ENCODE measurements around the gene TSEN2.
"Not testable (repeated sequence)": the region's sequence is repeated elsewhere in the genome, so short reads cannot be mapped to it uniquely, and the experiment has no call there.

Gene TSEN2

DNA sequence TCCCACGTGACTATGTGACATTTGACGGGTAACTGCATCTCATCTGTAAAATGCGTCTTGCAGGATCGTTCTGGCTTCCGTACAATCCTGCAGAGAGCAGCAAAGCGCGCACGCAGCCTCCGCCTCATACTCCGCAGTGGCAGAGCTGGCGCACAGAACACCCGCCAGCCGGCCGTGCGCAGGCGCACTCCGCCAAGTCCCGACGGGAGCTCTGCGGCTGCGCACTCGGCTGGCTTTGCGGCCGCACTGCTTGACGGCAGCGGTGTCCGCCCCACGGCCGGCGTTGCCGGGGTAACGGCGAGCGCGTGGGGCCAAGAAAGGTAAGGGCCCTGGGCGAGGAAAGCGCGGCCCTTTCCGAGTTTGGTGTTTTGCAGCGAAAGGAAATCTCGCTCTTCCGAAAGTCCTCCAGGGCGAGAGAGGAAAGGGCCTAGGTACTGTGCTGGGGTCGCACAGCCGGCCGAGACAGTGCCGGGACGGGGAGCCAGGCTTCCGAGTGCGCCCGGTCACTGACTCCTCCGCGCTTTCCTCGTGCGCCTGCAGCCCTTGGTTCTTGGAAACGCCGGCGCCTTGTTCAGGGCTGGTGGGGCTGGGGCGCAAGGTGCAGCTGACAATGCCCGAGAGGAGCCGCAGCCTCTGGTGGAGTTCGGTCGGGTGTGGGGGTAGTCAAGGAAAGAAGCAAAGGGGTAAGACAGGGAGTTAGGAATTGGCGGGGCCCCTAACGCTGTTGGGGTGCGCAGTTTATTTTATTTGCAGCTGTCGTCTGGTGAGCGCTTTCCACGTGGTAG lies at the start of gene TSEN2:
Gene TSEN2 (plus strand): TSS at position 283 of the 785 bp plus-strand sequence. CDS start 5,321 bp downstream, outside the sequence.
- peak; percentile 72 for DNase-seq

DNA sequence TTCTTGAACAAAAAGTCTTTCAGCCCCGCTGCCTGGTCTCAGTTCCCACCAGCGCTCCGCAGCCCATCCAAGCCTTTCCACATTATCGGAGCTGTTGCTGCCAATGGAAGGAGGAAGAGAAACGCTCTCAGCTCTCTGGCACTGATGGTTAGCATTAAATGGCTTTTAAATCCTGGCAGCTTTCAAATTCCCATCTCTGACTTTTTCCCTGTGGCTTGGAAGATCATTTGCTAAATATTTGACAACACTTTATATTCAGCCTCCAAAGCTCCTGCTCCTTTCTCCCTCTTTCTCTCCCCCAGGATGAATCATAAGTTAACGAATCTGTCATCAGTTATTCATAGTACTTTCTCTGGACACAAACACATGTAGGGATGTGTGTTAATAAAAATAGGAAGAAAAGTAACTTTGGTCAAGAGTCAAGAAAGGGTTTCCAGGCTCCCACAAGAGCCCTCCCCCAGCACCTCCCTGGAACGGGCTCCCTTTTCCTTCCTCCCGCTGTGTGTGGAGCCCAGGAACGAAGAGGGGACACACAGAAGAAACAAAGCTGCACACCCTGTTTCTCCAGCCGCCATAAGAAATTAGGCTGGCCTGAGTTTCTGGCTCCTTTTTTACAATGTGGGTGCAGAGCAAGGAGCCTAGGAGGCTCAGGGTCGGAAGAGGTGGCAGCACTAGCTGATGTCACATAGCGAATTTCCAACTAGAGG lies 47.6 kb upstream of the TSEN2 start:
- no peak for DNase-seq

- no peak for DNase-seq
Observed at GRCh38 chr3:12437221-12437605, 47.1 kb upstream of the TSEN2 start.

- DNase-seq = no peak
Observed at GRCh38 chr3:12437861-12438260, 46.4 kb upstream of the TSEN2 start.

GRCh38 chr3:12438318-12438717 lies 46.0 kb upstream of the TSEN2 start:
- DNase-seq = no peak

- DNase-seq = no peak
Observed at GRCh38 chr3:12439161-12439940, 44.9 kb upstream of the TSEN2 start.

DNA sequence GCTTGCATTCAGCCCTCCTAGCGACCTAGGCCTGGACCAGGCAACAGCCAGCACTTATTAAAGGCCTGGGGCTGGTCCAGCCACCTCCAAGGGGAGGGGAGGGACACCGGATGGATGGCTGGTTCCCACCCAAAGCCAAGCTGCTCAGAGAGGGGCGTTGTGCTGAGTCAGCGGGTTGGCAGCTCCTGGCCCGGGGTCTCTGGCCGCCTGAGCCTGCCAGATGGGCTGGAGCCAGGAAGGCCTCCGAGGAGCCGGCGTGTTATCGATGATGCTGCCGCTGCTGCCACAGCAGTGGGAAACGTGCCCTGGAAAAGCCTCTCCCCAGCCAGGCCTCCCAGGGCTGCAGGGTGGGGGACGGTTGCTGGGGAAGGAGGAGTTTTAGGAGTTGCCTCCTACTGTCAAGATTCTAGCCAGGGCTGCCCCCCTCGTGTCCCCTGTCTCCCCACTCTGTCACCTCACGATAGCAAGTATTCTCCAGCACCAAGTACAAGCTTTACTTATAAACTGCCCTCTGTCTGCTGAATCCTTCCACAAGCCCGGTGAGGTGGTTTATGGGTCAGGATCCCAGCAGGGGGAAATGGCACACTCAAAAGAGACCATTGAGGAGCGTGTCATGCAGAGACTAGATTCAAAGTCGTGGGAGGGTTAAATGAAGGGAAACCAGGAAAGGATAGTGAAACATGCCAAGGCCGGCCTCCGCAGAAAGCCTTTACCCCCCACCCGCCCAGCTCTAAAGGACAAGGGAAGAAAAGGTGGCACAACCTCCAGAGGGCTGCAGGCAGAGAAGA lies 43.2 kb upstream of the TSEN2 start:
- DNase-seq = no peak

DNA sequence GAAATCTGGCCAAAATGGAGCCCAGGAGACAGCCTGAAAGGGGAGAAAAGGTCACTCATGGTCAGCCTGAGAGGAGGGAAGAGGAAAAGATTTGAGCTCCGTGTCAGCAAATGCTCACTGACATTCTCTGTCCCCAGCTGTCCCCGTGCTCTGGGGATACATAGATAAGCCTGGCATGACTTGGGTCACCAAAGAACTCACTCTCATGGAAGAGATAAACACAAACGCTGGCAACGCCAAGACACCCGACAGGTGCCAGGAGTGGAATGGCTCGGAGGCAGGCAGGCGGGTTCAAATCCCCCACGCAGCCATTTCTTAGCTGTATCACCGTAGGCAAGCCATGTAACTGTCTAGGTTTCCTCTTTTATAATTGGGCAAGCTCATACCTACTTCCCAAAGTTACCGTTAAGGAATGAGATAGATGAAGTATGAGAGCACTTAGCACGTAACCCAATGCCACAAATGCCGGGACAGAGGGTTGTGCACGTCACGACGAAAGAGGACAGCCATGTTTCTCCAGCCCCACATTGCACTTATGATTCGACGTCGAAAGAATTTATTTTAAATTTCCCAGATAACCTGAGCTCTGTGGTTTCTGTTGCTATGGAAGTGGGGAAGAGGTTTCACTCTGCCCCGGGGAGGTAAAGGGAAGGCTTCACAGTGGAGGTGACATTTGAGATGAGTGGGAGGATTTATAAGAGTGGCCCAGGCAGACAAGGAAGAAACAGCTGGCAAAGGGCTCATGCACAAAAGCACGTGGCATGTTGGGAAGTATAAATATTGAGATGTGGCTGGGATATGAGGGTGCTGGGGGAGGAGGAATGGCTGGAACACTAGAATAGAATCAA lies 41.4 kb upstream of the TSEN2 start:
- DNase-seq = no peak

DNA sequence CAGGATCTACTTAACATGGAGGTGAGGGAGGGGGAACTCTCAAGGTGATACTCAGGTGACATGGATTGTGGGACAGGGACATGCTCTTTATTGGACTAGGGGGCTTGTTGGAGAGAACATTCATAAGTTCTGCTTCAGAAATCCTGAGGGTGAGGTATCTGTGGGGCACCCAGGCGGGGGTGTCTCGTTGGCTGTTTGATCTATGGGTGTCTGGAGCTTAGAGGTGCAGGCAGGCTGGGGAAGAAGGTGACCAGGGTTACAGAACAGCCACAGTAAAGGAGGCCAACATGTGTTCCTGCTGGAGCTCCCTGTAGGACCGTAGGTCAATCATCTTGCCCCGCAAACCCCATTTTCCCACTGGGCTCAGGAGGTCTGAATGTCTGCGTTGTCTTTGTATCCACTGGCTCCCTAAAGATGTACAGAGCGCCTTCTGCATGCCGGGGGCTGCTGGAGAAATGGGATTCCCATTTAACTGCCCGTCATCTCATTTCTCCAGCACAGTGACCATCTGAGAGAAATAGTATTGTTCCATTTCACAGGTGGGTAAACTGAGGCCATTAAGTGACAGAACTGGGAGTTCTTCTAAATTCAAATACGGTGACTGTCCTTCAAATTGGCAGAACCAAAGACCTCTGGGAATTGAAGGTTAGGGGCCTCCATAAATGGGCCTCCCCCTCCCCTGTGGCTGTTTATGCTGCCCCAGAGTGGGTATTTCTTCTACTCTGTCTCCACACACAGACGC lies 40.3 kb upstream of the TSEN2 start:
- no peak for DNase-seq

DNA sequence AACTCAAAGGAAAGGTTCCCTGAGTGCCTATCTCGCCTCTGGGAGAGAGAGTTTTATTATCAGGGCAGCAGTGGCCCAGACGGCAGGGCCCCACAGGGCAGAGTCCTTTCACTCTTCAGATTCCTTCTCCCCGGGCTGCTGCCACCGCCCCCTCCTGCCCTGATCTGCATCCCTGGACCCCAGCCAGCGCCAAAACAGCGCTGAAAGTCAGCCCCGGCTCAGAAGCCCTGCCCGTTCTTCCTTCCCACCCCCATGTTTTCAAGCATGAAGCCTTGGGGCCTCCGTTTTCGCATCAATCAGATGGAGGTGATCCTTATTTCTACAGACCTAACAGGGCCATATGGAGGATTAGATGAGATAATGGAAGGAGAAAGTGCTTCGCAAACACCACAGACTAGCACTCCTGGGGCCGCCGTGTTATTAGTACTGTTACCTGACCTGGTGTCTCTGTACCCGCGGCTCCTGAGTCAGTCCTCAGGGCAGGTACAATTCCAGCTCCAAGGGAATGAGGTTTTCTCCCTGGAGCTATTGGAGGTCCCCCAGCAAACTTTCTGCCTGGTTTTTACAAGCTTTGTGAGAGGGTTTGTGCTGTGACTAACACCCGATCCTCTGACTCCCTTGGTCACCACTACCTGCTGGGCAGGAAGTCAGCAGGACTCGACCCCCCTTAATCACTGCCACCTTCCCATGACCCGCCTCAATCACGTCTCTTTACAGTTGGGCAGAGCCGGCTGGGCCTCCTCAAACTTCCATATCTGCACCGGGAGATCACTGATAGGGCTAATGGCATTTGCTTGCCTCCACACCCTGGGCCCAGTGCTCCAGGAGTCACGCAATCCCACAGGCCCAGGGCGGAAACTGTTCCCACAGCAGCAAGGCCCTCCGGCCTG lies 39.5 kb upstream of the TSEN2 start:
- no peak for DNase-seq

- DNase-seq = no peak
Observed at GRCh38 chr3:12445523-12446240, 38.6 kb upstream of the TSEN2 start.

- DNase-seq = no peak
Observed at GRCh38 chr3:12446298-12446697, 38.0 kb upstream of the TSEN2 start.

- no peak for DNase-seq
Observed at GRCh38 chr3:12447075-12447474, 37.2 kb upstream of the TSEN2 start.

- not testable (repeated sequence) for DNase-seq
Observed at GRCh38 chr3:12448404-12449202, 35.7 kb upstream of the TSEN2 start.

DNA sequence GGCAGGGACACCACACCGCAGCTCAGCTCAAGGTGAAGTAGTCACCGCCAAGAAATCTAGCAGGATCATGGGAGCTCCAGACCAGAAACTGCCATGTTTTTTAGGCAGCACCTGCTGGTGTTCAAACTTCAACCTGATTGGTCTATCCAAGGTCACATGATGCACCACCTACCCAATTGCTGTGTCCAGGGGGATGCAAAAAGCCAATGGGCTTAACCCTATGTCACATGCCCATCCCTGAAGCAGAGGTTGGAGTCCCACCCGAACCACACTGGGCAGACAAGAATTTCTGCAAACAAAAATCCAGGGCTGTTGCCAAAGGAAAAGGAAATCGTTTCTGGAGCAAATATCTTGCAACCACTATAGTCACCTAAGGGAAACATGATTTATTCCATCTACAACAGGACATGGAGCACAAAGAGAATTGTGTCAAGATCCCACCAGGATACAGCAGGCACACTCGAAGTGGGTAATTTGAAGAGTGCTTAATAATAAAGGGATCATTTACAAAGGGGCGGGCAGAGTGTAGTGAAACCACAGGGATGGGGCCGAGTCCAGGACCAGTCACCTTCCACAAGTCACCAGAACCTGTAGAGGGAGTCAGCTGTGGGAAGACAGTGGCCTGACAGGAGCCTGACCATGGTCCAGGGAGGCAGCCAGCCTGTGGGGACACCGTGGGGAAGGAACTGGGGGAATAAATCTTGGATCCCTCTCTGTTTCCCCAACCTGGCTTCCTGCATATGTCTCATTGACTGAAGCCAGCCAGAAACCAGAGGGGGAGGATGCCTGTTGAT lies 34.2 kb upstream of the TSEN2 start:
- no peak for DNase-seq

DNA sequence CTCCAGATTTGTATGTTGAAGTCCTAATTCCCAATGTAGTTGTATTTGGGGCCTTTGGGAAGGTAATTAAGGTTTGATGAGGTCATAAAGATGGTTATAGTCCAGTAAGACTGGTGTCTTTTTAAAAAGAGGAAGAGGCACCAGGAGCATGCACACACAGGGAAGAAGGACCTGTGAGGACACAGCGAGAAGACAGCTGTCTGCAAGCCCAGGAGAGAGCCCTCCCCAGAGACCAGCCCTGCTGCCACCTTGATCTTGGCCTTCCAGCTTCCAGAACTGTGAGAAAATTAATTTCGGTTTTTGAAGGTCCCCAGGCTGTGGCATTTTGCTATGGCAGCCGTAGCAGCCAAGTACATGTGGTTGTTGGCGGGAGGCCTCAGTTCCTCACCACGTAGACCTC lies 32.8 kb upstream of the TSEN2 start:
- no peak for DNase-seq

GRCh38 chr3:12451960-12452359 lies 32.3 kb upstream of the TSEN2 start:
- DNase-seq = no peak
